GM15510 (cell line): ENCODE data around the gene YWHAG.

ENCODE experiments used
- POLR2A ChIP-seq: IDR thresholded peaks from 3 replicates; pipeline ENCODE4 v1.6.1; 2011; ENCODE audit warnings: borderline replicate concordance; ENCODE audit not compliant: insufficient read length; ENCODE audit errors: extremely low read depth

Gene YWHAG

DNA sequence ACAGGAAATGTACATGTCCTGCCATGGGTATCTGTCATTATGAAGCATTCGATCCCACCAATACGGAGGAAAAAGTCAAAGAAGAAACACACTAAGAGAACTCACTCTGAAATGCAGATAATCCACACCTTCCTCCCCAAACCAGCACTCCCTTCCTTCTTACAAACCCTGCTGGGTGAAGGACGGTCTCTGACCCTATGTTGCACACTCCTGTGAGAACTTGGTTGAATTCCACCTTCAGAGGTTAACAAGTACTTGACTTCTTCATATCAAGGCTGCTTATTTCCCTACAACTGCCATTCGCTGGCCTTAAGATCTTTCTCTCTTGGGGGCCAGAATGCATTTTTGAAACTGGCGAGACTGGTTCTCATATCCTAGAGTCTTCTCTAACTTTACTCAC is 16.6 kb downstream of the YWHAG start:
- TF ChIP-seq POLR2A: no peak

DNA sequence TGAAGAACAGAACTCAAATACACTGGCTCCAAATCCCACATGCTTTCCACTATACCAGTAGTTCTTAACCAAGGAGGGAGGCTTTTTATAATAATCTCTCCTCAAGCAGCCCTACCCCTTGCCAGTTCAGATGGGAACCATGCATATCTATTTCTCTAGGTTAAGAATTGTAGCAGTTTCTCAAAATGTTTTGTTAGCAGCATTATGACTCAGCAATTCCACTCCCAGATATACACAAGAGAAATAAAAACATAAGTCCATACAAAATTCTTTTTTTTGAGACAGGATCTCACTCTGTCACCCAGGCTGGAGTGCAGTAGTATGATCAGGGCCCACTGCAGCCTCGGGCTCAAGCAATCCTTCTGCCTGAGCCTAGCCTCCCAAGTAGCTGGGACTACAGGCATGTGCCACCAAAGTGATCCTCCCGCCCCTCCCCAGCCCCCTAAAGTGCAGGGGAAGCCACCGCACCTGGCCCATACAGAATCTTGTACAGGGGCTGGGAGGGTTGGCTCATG is 18.1 kb downstream of the YWHAG start:
- no peak for TF ChIP-seq POLR2A

DNA sequence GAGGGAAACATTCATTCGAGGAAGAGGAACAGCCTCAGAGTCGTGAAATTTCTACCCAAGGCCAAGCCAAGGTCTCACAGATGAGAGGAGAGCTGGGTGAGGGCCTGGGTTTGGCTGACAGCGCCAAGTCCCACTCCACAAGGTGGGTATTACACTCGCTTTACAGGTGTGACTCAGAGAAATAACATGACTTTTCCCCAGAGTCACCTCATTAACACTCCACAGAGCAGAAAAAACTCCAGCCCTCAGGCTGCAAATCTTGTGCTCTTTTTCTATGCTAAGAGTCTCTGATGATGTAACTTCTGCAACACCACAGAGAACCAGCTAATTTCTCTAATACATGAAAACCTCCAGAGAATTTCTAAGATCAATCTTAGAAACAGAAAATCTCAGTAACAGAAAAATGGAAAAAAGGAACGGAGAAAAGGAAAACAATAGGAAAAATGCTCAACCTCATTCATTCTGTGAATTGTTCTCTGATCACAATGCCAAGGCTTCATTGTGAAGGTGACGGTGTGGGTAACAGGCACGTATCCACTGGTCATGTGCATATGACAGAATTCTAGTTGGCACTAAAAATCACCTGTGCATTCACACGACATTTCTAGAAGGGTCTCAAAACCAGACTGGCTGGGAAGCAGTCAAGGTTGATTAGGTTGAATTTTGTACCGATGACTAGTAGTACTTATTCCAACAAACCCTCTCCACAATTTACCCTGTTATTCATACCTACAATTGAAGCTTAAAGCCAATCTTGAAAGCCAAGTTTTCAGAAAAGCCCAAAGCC is 20.3 kb downstream of the YWHAG start:
- TF ChIP-seq POLR2A: no peak

DNA sequence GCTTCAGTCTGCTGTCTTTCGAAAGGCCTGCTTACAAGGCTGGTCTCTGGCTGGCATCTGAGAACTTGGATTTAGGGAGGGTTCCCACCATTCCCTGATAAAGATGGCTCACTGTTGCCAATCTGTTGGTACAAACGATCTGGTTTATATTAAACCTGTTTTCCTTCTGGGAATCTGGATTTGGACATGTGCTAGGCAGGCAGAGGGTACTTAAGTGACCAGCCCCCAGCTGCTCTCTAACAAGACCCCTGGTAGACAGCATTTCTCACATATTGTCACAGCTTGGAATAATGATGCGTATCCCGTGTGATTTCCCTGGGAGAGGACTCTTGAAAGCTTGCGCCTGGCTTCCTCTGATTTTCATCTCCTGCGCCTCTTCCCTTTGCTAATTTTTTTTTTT is 21.6 kb downstream of the YWHAG start:
- TF ChIP-seq POLR2A: no peak

DNA sequence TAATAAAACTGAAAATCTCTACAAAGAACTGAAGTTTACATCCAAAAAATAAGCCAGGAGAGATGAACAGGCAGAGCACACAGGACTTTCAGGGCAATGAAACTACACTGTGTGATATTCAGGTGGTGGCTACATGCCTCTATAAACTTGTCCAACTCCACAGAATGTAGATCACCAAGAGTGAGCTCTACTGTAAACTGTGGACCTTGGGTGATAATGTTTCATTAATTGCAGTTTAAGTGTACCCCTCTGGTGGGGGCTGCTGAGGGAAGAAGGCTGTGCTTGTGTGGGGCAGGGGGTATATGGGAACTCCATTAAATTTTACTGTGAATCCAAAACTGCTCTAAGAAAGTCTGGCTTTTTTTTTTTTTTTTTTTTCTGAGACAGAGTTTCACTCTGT is 22.7 kb downstream of the YWHAG start:
- TF ChIP-seq POLR2A: no peak

DNA sequence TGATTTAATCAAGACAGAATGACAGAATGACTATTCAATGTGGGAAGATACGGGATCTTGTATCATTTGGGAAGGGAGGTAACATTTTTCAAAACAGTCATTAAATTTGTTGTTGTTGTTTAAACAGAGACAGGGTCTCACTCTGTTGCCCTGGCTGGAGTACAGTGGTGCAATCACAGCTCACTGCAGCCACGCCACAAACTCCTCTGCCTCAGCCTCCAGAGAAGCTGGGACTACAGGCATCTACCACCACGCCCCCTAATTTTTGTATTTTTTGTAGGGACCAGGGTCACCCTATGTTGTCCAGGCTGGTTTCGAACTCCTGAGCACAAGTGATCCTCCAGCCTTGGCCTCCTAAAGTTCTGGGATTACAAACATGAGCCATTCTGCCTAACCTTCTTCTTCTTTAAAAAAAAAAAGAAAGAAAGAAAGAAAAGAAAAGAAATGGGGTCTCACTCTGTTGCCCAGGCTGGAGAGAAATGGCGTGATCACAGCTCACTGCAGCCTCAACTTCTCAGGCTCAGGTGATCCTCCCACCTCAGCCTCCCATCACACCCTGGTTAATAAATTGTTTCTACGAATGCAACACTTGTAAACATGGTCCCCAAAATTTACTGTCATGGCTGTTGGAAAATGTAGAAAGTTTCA is 24.3 kb downstream of the YWHAG start:
- no peak for TF ChIP-seq POLR2A

DNA sequence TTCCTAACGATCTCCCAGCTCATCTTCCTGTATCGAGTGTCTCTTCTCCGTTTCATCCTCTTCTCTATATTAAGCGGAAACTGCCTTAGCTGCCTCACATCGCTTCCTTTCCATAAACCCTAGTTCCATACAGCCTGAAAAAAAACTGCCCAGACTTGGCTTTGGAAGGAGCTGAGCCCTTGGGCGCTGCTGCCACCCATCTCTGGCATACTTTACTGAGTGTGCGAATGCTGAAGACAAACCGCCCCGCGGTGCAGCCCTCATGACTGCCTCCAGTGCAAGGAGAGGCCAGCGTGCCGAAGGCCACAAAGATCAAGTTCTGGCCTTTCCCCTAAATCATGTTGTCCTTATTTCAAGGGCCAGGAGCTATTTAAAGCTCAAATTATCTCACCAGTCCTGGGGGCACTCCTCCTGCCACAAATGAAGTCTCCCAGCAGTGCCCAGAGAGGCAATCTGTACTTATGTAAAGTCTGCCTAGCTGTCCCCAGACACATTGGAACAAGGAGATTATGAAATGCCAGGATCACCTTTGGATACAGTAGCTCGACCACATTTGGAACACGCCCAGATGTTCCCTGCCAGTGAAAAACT is 25.2 kb downstream of the YWHAG start:
- TF ChIP-seq POLR2A: no peak

DNA sequence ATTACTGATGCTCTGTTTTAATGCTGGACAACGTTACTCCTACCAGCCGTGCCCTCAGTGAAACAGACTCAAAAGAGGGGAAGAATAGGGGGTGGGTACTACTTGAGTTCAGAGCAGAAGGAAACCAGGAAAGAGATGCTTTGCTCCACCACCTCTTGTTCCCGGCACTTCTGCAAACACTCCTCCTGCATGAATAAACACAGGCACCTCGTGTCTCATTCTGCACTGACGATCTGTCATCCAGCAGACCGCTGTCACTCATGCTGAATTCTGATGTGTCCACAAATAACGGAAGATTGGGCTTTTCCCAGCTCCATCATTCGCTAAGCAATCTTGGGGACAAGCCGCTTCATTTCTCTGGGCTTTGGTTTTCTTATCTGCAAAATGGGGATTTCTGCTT is 26.7 kb downstream of the YWHAG start:
- TF ChIP-seq POLR2A: no peak

DNA sequence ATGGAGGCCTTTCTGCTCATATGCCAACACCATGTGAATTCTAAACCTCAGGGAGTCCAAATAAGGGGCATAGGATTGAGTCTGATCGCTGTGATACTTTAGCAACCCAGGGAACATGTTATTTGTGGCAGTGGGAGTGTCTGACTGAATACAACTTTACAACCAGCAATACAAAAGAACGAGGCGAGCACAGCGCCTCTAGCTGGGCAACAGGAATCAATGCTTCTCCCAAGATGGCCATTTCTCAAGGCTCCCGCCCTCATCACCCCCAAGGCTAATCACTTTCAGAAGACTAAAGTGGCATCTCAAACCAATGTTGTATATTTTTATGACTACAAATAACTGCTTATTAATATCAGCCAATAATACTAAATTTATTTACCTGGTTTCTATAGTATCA is 28.1 kb downstream of the YWHAG start:
- no peak for TF ChIP-seq POLR2A

DNA sequence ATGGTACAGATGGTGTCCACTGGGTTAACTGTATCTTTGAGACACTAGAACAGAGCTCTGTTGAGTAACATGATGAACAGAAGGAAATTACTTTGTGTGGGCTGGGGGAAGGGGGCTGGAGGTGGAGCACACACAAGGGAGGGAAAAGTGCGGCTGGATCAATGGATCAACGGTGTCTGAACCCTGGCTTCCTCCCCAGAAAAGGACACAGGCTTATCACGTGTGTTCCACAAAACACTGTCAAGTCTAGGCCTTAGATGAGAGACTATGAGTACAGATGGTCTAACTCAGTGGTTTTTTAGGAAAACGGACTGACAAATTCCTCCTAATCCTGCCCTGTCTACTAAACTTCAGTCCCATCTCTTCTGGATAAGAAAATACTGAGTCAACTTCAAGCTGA is 28.5 kb downstream of the YWHAG start:
- TF ChIP-seq POLR2A: no peak

DNA sequence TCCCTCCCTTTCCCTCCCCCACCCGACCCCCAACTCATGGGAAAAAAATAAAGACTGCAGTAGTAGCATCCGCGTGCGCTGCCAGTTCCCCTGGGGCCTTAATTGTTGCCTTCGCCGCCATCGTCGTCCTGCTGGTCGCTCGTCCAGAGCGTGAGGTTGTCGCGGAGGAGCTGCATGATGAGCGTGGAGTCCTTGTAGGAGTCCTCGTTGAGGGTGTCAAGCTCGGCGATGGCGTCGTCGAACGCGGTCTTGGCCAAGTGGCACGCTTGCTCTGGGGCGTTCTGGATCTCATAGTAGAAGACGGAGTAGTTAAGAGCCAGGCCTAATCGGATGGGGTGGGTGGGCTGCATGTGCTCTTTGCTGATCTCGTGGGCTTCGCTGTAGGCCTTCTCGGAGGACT is 29.3 kb downstream of the YWHAG start:
- TF ChIP-seq POLR2A: no peak

DNA sequence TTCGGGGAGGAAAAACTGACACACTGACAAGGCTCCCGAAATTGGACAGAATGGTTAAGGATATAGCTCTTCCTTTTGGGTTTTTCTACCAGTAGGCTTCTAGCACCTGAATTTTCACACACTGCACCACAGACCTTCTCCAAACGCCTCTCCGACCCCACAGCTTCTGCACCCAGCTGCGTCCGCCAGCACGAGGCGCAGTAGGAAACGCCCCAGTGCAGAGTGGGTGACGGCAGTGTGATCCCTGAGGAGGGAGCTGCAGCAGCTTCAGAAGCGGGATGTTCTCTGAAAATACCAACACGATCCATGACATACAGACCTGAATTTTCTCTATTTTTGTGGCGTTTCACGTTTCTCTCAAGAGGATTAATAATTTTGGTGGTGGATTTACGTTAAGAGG is 30.4 kb downstream of the YWHAG start:
- TF ChIP-seq POLR2A: no peak

DNA sequence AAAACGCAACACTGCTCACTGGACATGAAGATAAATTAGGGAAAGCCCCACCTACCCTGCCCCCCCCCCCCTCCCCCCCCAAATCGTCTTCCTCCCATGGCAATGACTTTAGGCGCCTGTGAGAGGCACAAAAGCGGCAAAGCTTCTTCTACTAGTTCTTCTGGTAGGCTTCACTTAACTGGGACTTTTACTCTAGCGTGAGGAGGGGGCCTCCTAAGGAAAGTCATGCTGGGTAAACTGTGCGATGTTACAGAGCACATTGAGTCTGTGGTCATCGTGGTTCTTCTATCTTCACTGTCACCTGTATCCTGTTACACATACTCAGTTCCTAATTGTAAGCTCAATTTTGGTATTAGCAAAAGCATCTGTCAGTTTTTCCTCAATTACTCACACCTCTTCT is 31.2 kb downstream of the YWHAG start:
- TF ChIP-seq POLR2A: no peak

DNA sequence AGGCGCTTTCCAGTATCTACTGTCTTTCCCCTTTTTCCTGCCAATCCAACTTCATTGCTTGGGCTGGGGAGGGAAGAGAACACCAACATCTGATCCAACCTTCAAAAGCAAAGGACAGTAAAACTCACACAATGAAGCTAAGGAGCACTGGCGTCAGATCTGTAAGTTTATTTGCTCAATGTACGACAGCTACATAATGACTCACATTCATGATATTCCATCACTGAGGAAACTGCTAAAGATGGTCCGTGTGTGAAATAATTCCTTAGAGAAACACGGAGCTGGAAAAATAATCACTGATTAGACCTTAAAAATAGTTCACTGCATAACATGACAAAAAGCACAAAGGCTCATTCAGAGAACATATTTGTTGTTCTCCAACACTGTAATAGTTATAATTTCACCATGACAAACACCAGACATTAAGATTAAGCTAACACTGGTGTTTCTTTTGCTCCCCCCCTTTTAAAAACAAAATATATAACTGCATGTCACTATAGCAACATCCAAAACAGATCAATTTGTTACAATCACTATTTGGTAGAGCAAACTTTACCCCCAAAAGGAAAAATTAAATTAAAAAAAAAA is 32.1 kb downstream of the YWHAG start:
- no peak for TF ChIP-seq POLR2A

DNA sequence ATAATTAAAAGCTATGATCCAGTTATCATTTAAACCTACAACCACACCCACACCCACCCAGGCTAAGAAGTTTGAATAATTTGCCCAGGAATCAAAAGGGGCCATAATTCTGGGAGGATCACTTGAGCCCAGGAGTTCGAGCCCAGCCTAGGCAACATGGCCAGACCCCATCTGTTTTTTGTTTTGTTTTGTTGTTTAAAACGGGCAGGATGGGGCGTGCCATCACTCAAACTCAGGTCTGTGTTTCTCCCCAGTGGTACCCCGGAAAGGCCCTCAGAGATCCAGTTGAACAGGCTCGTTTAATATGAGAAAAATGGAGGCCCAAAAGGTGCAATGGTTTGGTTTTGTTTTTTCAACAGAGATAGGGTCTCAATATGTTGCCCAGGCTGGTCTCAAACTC is 33.0 kb downstream of the YWHAG start:
- TF ChIP-seq POLR2A: no peak
